Activated T-helper 2 cell treated with anti-CD3 and anti-CD28 coated beads, Interferon-gamma antibody, Interleukin-2, Interleukin-4, amounts not matched to agents 10 μg/mL and 5 μg/mL and 100 μg/mL, durations not matched to agents 14 hours and 24 hours and 36 hours (primary cell): ENCODE measurements around the gene PLPPR2. TPM values are rescaled to one million over a fixed set of nuclear protein-coding genes. Genes with fewer than 3 reads are reported as not detected.
"Not testable (repeated sequence)": the region's sequence is repeated elsewhere in the genome, so short reads cannot be mapped to it uniquely, and the experiment has no call there.

Source experiments
- DNase-seq: peaks from one replicate; pipeline ENCODE4 v3.0.0; 2021; ENCODE audit warnings: low spot score
- H3K27ac Mint-ChIP-seq: one replicate; pipeline ENCODE4 v1.8.0; 2021; ENCODE audit warnings: mixed read lengths
- H3K27me3 Mint-ChIP-seq: one replicate; pipeline ENCODE4 v1.8.0; 2021; ENCODE audit warnings: low read depth, mixed read lengths
- H3K36me3 Mint-ChIP-seq: one replicate; pipeline ENCODE4 v1.8.0; 2021; ENCODE audit warnings: low read depth, mixed read lengths
- H3K4me1 Mint-ChIP-seq: one replicate; pipeline ENCODE4 v1.8.0; 2021; ENCODE audit warnings: low read depth, mixed read lengths
- H3K4me3 Mint-ChIP-seq: one replicate; pipeline ENCODE4 v1.8.0; 2021; ENCODE audit warnings: low read depth, mild to moderate bottlenecking, moderate library complexity, mixed read lengths
- H3K9me3 Mint-ChIP-seq: one replicate; pipeline ENCODE4 v1.8.0; 2021; ENCODE audit warnings: mixed read lengths
- intact Hi-C: fragments of 100-400 bp; cut with micrococcal nuclease; formaldehyde crosslinking; loops from one replicate; pipeline ENCODE4 v1.15.1; 2023
- total RNA-seq: library from RNA; stranded (reverse); gene quantifications from 2 replicates; pipeline ENCODE4 v1.2.3, GENCODE V29; 2022

PLPPR2 gene
- total RNA-seq, 1 donor from 2014 or later, result 2.6 TPM

GRCh38 chr19:11401808-11402543 lies 46.7 kb downstream of the PLPPR2 start:
- Mint-ChIP-seq H3K27me3 (peaks cover 3% of the 10 kb centered on the region), H3K27ac (no peak overlapping the region), H3K4me1 (no peaks in the 10 kb centered on the region), H3K36me3 (no peaks in the 10 kb centered on the region), H3K4me3 (no peak overlapping the region), H3K9me3 (no peaks in the 10 kb centered on the region)
- intact Hi-C loops, result no loop called here
- DNase-seq, result no peak

GRCh38 chr19:11404588-11405222 lies 49.5 kb downstream of the PLPPR2 start:
- Mint-ChIP-seq H3K4me1 (no peaks in the 10 kb centered on the region), H3K36me3 (no peaks in the 10 kb centered on the region), H3K9me3 (no peaks in the 10 kb centered on the region), H3K27me3 (peaks cover 3% of the 10 kb centered on the region), H3K4me3 (no peak overlapping the region), H3K27ac (no peak overlapping the region)
- no peak for DNase-seq
- intact Hi-C loops, result no loop called here

GRCh38 chr19:11405846-11406643 lies 50.8 kb downstream of the PLPPR2 start:
- intact Hi-C loops, result no loop called here
- Mint-ChIP-seq H3K9me3 (no peaks in the 10 kb centered on the region), H3K36me3 (no peaks in the 10 kb centered on the region), H3K27ac (no peak overlapping the region), H3K27me3 (peaks cover 6% of the 10 kb centered on the region), H3K4me3 (no peak overlapping the region), H3K4me1 (no peaks in the 10 kb centered on the region)
- no peak for DNase-seq

GRCh38 chr19:11406703-11407236 lies 51.5 kb downstream of the PLPPR2 start:
- H3K36me3 Mint-ChIP-seq, H3K9me3 Mint-ChIP-seq, H3K27me3 Mint-ChIP-seq, intact Hi-C loops, H3K27ac Mint-ChIP-seq, DNase-seq, H3K4me1 Mint-ChIP-seq, H3K4me3 Mint-ChIP-seq: not testable (repeated sequence)

- peaks cover 9% of the 10 kb centered on the region for H3K27me3 Mint-ChIP-seq
- intact Hi-C loops, result no loop called here
- DNase-seq, result no peak
- no peaks in the 10 kb centered on the region for H3K9me3 Mint-ChIP-seq
- H3K4me3 Mint-ChIP-seq, result no peak overlapping the region
- no peaks in the 10 kb centered on the region for H3K36me3 Mint-ChIP-seq
- H3K4me1 Mint-ChIP-seq, result no peaks in the 10 kb centered on the region
- no peak overlapping the region for H3K27ac Mint-ChIP-seq
Observed at GRCh38 chr19:11408591-11408990, 53.4 kb downstream of the PLPPR2 start.

GRCh38 chr19:11410682-11411081 lies 55.5 kb downstream of the PLPPR2 start:
- H3K4me1 Mint-ChIP-seq, result no peaks in the 10 kb centered on the region
- no peak for DNase-seq
- no peaks in the 10 kb centered on the region for H3K9me3 Mint-ChIP-seq
- intact Hi-C loops, result no loop called here
- H3K27me3 Mint-ChIP-seq, result peaks cover 12% of the 10 kb centered on the region
- no peak overlapping the region for H3K4me3 Mint-ChIP-seq
- H3K36me3 Mint-ChIP-seq, result no peaks in the 10 kb centered on the region
- H3K27ac Mint-ChIP-seq, result no peak overlapping the region

GRCh38 chr19:11414544-11414943 lies 59.3 kb downstream of the PLPPR2 start:
- peaks cover 1% of the 10 kb centered on the region for H3K4me1 Mint-ChIP-seq
- no peaks in the 10 kb centered on the region for H3K9me3 Mint-ChIP-seq
- no peak overlapping the region for H3K27ac Mint-ChIP-seq
- no peak overlapping the region for H3K4me3 Mint-ChIP-seq
- H3K27me3 Mint-ChIP-seq, result peaks cover 35% of the 10 kb centered on the region
- no peak for DNase-seq
- intact Hi-C loops, result no loop called here
- no peaks in the 10 kb centered on the region for H3K36me3 Mint-ChIP-seq

Other genes with a start within 250 kb of the PLPPR2 start
- gene SPC24, start 199.7 kb upstream of the PLPPR2 start, total RNA-seq, result 38.3 and 38.8 TPM in 2 replicates
- 5.9 and 6.5 TPM in 2 replicates for gene KANK2, start 157.9 kb upstream of the PLPPR2 start, total RNA-seq
- not detected in 2 replicates for gene ANGPTL8, start 115.8 kb upstream of the PLPPR2 start, total RNA-seq
- gene DOCK6, start 92.9 kb upstream of the PLPPR2 start, total RNA-seq, result 3.9 and 5.3 TPM in 2 replicates
- not detected in 2 replicates for gene TSPAN16, start 59.3 kb upstream of the PLPPR2 start, total RNA-seq
- 9.3 and 11.6 TPM in 2 replicates for gene RAB3D, start 15.8 kb upstream of the PLPPR2 start, total RNA-seq
- 34.0 and 34.9 TPM in 2 replicates for gene TMEM205, start 9.2 kb upstream of the PLPPR2 start, total RNA-seq
- 14.6 and 16.3 TPM in 2 replicates for gene CCDC159, start 8.9 kb upstream of the PLPPR2 start, total RNA-seq
- 2.6 and 2.8 TPM in 2 replicates for gene SWSAP1, start 19.2 kb downstream of the PLPPR2 start, total RNA-seq
- gene EPOR, start 28.9 kb downstream of the PLPPR2 start, total RNA-seq, result 10.3 TPM in 2 replicates
- not detected in 2 replicates for gene RGL3, start 63.9 kb downstream of the PLPPR2 start, total RNA-seq
- 0.37 TPM in 1 of 2 replicates, not detected in the other for gene ODAD3, start 79.7 kb downstream of the PLPPR2 start, total RNA-seq
- gene PRKCSH, start 80.2 kb downstream of the PLPPR2 start, total RNA-seq, result 282 and 298 TPM in 2 replicates
- gene ELAVL3, start 125.6 kb downstream of the PLPPR2 start, total RNA-seq, result 0.84 TPM in 1 of 2 replicates, not detected in the other
- gene ZNF653, start 150.4 kb downstream of the PLPPR2 start, total RNA-seq, result 19.4 and 20.1 TPM in 2 replicates
- 42.7 and 43.5 TPM in 2 replicates for gene ECSIT, start 173.7 kb downstream of the PLPPR2 start, total RNA-seq
- gene CNN1, start 183.4 kb downstream of the PLPPR2 start, total RNA-seq, result not detected in 2 replicates
- gene ELOF1, start 203.8 kb downstream of the PLPPR2 start, total RNA-seq, result 64.1 and 68.3 TPM in 2 replicates
- gene ACP5, start 222.2 kb downstream of the PLPPR2 start, total RNA-seq, result 25.4 and 27.0 TPM in 2 replicates
- 8.3 and 10.9 TPM in 2 replicates for gene ZNF627, start 242.1 kb downstream of the PLPPR2 start, total RNA-seq